ENCODE results near the gene ZNF526.

The ZNF526 gene

DNA sequence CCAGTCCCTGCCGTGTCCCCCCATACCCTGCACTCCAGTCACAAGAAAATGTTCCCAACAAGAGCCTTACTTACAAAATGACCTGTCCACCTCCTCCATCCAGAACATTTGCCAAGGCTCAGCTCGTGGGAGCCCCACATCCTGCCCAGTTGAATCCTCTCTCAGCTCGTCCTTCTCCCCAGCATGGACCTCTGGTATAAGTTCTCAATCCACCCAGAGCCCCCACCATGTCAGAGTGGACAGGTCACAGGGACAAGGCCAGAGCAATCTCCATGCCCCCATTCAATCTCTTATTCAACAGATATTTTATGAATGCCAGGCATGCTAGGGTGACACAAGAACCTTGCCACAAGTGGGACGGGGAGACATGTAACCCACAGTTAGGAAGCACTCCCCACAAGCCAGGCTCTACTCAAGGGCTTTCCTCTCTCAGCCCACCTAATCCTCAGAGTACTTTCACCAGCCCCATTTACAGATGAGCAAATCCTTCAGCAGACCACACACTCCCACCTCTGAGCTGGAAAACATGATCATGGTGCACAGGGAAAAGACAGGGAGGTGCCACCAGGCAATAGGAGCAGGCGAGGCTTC, 17.7 kb upstream of the ZNF526 start:
- H3K4me1 Mint-ChIP-seq (ENCODE audit: low read depth) = peaks cover 85% of the 10 kb centered on the region
- peaks cover 94% of the 10 kb centered on the region for H3K36me3 Mint-ChIP-seq (ENCODE audit: low read depth)
- no peaks in the 10 kb centered on the region for H3K9me3 Mint-ChIP-seq
- DNase-seq = no peak
- H3K27ac Mint-ChIP-seq = peak overlapping the region; percentile 96
- H3K4me3 Mint-ChIP-seq = peak overlapping the region; percentile 24
- H3K27me3 Mint-ChIP-seq = no peaks in the 10 kb centered on the region

DNA sequence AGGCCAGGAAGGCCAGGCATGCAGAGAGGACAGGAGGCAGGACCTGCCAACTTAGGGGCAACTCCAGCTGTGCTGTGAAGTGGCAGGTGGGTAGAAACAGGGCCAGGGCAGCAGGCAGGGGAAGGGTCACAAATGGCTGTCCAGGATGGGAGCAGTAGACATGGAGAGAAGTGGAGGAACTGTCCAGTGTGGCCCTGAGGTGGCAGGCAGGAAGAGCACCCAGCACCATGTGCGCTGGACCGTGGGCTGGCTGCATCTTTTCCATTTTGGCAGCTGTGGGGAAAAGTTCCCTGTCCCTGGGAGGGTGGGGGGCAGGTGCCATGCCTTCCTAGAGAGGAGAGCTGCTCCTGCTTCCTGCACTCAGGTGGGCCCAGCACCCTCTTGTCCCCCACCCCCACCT, 16.4 kb upstream of the ZNF526 start:
- H3K4me1 Mint-ChIP-seq (ENCODE audit: low read depth) = peaks cover 90% of the 10 kb centered on the region
- no peak overlapping the region for H3K4me3 Mint-ChIP-seq
- DNase-seq = no peak
- no peaks in the 10 kb centered on the region for H3K27me3 Mint-ChIP-seq
- H3K36me3 Mint-ChIP-seq (ENCODE audit: low read depth) = peaks cover 95% of the 10 kb centered on the region
- no peaks in the 10 kb centered on the region for H3K9me3 Mint-ChIP-seq
- peak overlapping the region; percentile 96 for H3K27ac Mint-ChIP-seq

DNA sequence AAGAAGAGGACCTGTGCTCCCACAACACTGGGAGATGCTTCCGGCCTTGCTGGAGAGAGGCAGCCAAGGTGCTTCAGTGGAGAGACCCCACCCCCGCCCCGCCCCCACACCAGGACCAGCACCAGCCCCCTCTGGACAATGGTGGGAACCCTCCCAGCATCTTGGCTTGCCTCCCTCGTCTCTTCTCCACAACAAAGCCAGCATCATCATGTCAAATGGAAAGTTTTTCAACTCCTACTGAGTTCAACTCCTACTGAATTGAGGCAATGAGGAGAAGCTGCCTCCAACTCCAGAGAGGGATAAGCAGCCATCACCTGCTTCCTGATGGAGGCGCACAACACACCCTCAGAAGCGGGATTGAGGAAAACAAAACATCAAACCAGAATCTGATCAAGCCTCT, 15.4 kb upstream of the ZNF526 start:
- no peak for DNase-seq
- Mint-ChIP-seq H3K36me3 (ENCODE audit: low read depth) (peaks cover 94% of the 10 kb centered on the region), H3K9me3 (no peaks in the 10 kb centered on the region), H3K27me3 (no peaks in the 10 kb centered on the region), H3K4me1 (ENCODE audit: low read depth) (peaks cover 86% of the 10 kb centered on the region), H3K27ac (peak overlapping the region; percentile 96), H3K4me3 (no peak overlapping the region)

DNA sequence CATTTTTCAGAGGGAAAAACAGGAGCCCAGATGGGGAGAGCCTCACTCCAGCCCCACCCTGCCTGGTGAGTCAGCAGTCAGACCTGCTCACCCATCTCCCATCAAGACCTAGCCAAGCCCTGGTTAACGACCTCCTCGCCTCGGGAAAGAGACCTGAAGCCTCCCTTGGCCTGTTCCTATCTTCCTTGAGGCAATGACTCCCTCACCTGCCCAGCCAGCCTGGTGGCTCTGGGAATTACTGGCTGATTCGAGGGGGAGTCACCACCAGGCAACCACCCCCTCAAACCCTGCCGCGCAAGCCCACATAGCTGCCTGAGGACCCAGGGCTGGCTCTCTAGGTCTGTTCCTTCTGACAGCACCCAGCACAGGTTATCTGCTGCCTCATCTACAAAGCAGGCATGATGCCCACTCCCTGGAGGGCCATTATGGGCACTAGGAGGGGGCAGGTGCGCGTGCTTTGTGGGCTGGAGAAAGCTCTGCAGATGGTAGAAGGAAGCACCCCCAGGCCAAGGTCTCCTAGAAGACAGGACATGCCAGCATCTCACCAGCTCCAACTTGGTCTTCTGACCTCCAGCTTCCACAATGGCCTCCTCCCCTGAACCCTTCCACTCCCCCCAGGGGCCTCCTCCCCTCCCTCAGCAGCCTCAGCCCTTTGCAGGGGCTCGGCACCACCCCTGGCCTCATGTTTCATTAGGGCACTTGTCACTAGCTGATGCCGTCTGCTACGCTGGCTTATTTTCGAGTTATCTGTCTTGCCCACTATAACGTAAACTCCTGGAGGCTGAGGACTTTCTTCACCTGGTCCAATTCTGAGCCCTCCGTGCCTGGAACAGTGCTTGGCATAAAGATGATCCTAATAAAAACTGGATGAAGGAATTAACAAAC, 13.0 kb upstream of the ZNF526 start:
- Mint-ChIP-seq H3K4me1 (ENCODE audit: low read depth) (peaks cover 66% of the 10 kb centered on the region), H3K4me3 (no peak overlapping the region), H3K9me3 (no peaks in the 10 kb centered on the region), H3K27ac (peak overlapping the region; percentile 89), H3K27me3 (no peaks in the 10 kb centered on the region), H3K36me3 (ENCODE audit: low read depth) (peaks cover 87% of the 10 kb centered on the region)
- DNase-seq = no peak

DNA sequence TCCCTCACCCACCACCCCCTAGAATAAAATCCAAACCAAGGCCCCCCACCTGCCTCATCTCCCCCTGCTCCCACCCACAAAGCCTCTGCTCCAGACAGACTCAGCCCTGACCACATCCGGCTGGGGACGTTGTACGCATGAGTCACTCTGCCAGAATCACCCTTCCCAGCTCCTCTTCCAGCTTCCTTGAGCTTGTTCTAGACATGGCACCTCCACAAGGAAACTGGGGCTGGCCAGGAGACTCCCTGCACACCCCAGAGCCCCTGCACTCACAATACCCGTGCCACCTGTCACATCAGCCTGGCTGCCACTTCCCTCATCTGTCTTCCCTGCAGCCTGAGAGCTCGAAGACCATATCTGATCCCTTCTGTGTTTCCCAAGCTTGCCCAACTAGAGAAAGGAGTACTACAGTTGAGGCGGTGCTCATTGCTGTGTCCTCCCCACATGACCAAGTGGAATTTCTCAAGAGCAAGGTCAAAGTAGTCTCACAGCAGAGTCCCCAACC, 12.3 kb upstream of the ZNF526 start:
- H3K9me3 Mint-ChIP-seq = no peaks in the 10 kb centered on the region
- no peaks in the 10 kb centered on the region for H3K27me3 Mint-ChIP-seq
- peaks cover 87% of the 10 kb centered on the region for H3K36me3 Mint-ChIP-seq (ENCODE audit: low read depth)
- peaks cover 63% of the 10 kb centered on the region for H3K4me1 Mint-ChIP-seq (ENCODE audit: low read depth)
- peak overlapping the region; percentile 89 for H3K27ac Mint-ChIP-seq
- H3K4me3 Mint-ChIP-seq = no peak overlapping the region
- DNase-seq = no peak

DNA sequence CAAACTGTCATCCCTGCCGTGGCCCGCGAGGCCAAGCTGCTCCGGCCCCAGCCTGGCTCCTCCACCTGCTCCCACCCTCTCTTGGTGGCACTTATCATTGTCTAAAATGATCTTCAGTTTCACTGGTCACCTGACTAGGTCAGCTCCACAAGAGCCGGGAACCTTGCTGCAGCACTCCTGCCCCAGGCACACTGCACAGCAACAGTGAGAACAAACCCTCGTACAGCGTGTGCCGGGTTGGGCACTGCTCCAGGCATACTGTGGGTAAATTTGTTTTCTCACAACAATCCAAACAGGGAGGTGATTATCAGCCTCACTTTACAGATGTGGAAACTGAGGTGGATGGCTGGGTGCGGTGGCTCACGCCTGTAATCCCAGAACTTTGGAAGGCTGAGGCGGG, 11.5 kb upstream of the ZNF526 start:
- peaks cover 63% of the 10 kb centered on the region for H3K4me1 Mint-ChIP-seq (ENCODE audit: low read depth)
- H3K36me3 Mint-ChIP-seq (ENCODE audit: low read depth) = peaks cover 87% of the 10 kb centered on the region
- DNase-seq = no peak
- no peaks in the 10 kb centered on the region for H3K27me3 Mint-ChIP-seq
- H3K4me3 Mint-ChIP-seq = no peak overlapping the region
- H3K9me3 Mint-ChIP-seq = no peaks in the 10 kb centered on the region
- H3K27ac Mint-ChIP-seq = peak overlapping the region; percentile 89

DNA sequence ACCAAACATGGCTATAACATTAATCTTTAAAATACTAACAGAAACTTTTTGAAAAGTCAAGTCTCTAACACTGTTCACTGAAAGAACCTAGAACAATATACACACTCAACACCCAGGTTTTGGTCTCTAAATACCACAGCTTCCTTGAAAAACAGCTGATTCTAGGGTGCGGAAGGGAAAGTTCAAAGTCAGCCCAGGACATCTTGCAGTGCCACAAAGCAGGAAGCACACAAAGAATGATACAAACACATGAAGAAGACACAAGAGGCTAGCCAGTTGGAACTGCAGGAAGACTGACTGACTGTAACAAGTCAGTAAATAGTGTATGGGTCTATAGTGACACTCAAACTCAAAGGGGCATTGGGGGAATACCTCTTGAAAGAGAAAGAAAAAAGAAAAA, 7.2 kb upstream of the ZNF526 start:
- no peaks in the 10 kb centered on the region for H3K27me3 Mint-ChIP-seq
- H3K36me3 Mint-ChIP-seq (ENCODE audit: low read depth) = peaks cover 82% of the 10 kb centered on the region
- H3K4me1 Mint-ChIP-seq (ENCODE audit: low read depth) = peaks cover 60% of the 10 kb centered on the region
- DNase-seq = no peak
- no peak overlapping the region for H3K4me3 Mint-ChIP-seq
- no peaks in the 10 kb centered on the region for H3K9me3 Mint-ChIP-seq
- peak overlapping the region; percentile 96 for H3K27ac Mint-ChIP-seq

DNA sequence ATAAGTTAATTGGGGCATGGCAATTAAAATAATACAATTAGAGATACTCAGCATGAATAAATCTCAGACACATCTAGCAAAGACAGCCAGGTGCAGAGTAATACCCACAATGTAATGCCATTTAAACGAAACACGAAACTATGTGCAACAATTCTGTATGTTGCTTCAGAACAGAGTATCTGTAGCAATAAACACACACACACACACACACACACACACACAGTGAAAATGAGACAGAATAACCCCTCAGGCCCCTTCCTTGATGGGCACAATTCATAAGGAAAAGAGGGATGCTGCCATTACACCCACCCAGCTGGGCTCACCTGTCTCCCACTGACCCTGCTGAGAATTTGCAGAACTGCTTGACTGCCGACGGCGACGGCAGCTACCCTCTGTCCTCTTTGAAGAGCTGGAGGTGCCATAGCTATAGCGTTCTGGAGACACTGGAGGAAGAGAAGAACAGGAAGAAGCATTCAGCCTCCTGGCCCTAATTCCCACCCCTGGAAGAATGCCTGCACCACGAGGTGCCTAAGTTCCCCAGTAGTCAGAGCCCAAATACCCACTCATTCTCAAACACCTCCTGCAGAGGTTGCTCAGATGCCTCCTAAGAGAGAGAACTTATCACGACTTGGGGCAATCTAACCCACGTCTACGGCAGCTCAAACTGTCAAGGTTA, 5.2 kb upstream of the ZNF526 start:
- H3K36me3 Mint-ChIP-seq (ENCODE audit: low read depth) = peaks cover 62% of the 10 kb centered on the region
- H3K9me3 Mint-ChIP-seq = no peaks in the 10 kb centered on the region
- no peaks in the 10 kb centered on the region for H3K27me3 Mint-ChIP-seq
- peaks cover 64% of the 10 kb centered on the region for H3K4me1 Mint-ChIP-seq (ENCODE audit: low read depth)
- DNase-seq = no peak
- peak overlapping the region; percentile 92 for H3K4me3 Mint-ChIP-seq
- H3K27ac Mint-ChIP-seq = peak overlapping the region; percentile 96

DNA sequence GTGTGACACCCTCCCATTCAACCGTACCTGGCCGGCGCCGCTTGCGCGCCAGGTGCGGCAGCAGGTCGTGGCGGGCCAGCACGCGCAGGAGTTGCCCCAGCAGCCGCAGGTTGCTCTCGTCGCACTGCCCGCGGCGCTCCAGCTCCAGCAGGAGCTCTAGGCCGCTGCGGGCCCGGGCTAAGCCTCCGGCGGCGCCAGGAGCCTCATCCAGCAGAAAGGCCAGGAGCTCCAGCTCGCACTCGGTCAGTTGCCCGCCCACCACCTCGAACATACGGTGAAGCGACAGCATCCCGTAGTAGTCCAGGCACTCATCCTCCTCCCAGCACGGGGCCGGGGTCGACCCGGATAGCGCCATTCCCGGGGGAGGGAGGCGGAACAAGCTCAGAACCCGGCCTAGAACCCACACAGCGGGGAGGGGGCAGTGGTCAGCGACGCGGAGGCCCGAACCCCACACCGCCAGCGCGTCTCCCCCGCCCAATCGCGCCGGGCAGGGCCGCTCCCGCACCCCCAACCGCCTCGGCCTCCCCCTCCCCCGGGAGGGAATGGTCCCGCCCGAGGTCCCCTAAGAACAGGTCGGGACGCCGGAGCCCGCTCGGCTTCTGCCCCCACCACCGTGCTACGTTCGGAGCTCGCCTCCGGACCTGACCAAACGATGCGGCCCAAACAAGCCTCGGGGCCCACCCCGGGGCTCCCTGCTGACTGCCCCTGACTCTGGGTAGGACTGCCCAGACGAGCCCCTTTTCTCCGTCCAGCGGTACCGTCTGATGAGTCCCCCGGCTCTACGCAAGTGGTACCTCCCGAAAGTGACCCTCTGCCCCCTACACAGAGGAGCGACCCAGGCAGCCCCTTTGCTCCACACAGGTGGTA, 3.2 kb upstream of the ZNF526 start:
- peaks cover 71% of the 10 kb centered on the region for H3K4me1 Mint-ChIP-seq (ENCODE audit: low read depth)

DNA sequence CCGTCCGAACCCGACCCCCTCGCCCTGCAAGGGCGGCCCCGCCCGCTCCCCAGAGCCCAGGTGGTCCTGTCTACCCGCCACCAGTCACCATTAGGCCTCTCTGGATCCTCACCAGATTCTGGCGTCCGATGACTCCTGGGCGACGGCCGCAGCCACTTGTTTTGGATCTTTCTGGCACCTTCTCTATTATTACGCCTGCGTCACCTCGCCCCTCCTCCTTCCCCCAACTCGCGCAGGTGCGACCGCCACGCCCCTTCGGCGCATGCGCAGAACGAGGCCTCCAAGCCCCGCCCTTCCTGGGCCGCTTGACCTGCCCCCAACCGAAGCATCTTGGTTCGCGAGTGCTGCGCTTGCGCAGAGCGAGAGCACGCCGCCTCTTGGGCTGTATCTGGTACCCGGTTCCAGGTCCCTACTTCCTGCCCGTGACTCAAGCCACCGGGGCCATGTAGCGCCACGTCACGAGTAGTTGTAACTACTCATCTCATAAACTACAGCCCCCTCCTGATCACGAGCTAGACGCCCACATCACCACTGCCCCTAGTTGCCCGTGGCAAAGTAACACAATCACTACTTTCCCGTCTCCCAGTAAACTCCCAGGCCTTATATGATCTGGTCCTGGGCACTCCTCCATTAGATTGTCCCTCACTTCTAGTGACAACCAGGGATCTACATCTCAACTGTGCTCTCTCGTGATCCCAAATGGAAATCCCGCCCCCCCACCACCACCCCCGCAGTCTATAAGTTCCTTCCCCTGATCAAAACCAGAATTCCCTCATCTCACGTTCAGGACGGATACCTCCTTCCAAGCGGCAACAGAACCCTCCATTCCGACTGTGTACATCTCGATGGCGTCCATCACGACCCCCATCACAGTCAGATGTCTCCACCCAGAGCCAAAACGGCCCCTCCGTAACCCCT, 2.3 kb upstream of the ZNF526 start, which contains the start of gene DEDD2:
Gene DEDD2, minus strand, starts transcription at position 158 of the 918 bp plus-strand sequence. CDS start 670 bp downstream, outside the sequence.
- Mint-ChIP-seq H3K4me3 (peak within 1 kb of the TSS; percentile 92), H3K4me1 (ENCODE audit: low read depth) (peaks cover 75% of the 10 kb centered on the region), H3K27me3 (no peaks in the 10 kb centered on the region), H3K27ac (peak within 1 kb of the TSS; percentile 96), H3K36me3 (ENCODE audit: low read depth) (peaks cover 58% of the 10 kb centered on the region), H3K9me3 (no peaks in the 10 kb centered on the region)
- peak; percentile 100 for DNase-seq

More for the DNA sequence above, 3.2 kb upstream of the ZNF526 start:
- peak overlapping the region; percentile 92 for H3K4me3 Mint-ChIP-seq
- no peaks in the 10 kb centered on the region for H3K27me3 Mint-ChIP-seq
- DNase-seq = peak; percentile 59
- peak overlapping the region; percentile 96 for H3K27ac Mint-ChIP-seq
- H3K9me3 Mint-ChIP-seq = no peaks in the 10 kb centered on the region
- H3K36me3 Mint-ChIP-seq (ENCODE audit: low read depth) = peaks cover 59% of the 10 kb centered on the region

DNA sequence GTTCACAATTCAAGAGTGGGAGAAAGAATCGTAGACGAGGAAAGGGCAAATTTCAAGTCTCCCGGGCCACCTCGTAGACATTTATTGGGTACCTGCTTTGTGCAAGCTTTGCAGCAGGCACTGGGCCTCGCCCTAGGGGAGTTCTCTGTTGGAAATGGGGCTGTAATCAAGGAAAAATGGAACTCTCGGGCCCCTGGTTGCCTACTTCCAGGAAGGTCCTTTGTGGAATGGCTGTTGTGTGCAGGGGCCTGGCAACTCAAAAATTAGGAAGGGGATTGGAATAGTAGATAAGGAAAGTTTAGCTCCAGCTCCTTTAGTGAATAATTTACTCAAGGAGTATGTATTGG, 612 bp downstream of the ZNF526 start:
- peaks cover 51% of the 10 kb centered on the region for H3K4me1 Mint-ChIP-seq (ENCODE audit: low read depth)

DNA sequence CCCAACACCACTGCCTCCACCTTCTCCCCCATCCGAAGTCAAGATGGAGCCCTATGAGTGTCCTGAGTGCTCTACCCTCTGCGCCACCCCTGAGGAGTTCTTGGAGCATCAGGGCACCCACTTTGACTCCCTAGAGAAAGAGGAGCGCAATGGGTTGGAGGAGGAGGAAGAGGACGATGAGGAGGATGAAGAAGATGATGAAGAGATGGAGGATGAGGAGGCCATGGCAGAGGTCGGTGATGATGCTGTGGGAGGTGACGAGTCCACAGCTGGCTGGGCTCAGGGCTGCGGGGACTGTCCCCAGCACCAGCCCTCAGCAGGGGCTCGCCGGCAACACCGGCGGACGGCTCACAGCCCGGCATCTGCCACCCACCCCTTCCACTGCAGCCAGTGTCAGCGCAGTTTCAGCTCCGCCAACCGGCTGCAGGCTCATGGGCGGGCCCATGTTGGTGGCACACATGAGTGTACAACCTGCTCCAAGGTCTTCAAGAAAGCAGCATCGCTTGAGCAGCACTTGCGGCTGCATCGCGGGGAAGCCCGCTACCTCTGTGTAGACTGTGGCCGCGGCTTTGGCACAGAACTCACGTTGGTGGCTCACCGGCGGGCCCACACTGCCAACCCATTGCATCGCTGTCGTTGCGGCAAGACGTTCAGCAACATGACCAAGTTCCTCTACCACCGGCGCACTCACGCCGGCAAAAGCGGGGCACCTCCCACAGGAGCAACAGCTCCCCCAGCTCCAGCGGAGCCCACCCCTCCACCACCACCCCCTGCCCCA, 5.0 kb downstream of the ZNF526 start:
- Mint-ChIP-seq H3K36me3 (ENCODE audit: low read depth) (peaks cover 79% of the 10 kb centered on the region), H3K4me3 (no peak overlapping the region)

More for the DNA sequence above, 612 bp downstream of the ZNF526 start:
- DNase-seq = no peak
- Mint-ChIP-seq H3K27me3 (no peaks in the 10 kb centered on the region), H3K27ac (peak overlapping the region; percentile 96), H3K36me3 (ENCODE audit: low read depth) (peaks cover 49% of the 10 kb centered on the region), H3K9me3 (no peaks in the 10 kb centered on the region), H3K4me3 (peak overlapping the region; percentile 93)

More for the DNA sequence above, 5.0 kb downstream of the ZNF526 start:
- Mint-ChIP-seq H3K4me1 (ENCODE audit: low read depth) (peaks cover 49% of the 10 kb centered on the region), H3K27me3 (no peaks in the 10 kb centered on the region), H3K9me3 (no peaks in the 10 kb centered on the region), H3K27ac (no peak overlapping the region)
- no peak for DNase-seq
